ENCODE data around the gene STAT2. TPM values are rescaled to one million over a fixed set of nuclear protein-coding genes. Genes with fewer than 3 reads are reported as not detected.
A peak's percentile ranks its signal among the peaks of the same experiment; 100 is the strongest.
"Not testable (repeated sequence)": the region's sequence is repeated elsewhere in the genome, so short reads cannot be mapped to it uniquely, and the experiment has no call there.

Gene STAT2
- polyA plus RNA-seq, 1 donor from 2014 or later: 87.7 TPM

GRCh38 chr12:56375598-56376434 is 15.9 kb upstream of the STAT2 start:
- Mint-ChIP-seq H3K4me1 (peaks cover 31 to 37% (median 34%) of the 10 kb centered on the region in 3 donors), H3K9me3 (peaks cover 0 to 2% (median 0%) of the 10 kb centered on the region in 3 donors), H3K36me3 (no peaks in the 10 kb centered on the region), H3K4me3 (peak overlapping the region; percentile 46 to 83 (median 64)), H3K27ac (peak overlapping the region; percentile 93 to 95 (median 94)), H3K27me3 (no peaks in the 10 kb centered on the region)

DNA sequence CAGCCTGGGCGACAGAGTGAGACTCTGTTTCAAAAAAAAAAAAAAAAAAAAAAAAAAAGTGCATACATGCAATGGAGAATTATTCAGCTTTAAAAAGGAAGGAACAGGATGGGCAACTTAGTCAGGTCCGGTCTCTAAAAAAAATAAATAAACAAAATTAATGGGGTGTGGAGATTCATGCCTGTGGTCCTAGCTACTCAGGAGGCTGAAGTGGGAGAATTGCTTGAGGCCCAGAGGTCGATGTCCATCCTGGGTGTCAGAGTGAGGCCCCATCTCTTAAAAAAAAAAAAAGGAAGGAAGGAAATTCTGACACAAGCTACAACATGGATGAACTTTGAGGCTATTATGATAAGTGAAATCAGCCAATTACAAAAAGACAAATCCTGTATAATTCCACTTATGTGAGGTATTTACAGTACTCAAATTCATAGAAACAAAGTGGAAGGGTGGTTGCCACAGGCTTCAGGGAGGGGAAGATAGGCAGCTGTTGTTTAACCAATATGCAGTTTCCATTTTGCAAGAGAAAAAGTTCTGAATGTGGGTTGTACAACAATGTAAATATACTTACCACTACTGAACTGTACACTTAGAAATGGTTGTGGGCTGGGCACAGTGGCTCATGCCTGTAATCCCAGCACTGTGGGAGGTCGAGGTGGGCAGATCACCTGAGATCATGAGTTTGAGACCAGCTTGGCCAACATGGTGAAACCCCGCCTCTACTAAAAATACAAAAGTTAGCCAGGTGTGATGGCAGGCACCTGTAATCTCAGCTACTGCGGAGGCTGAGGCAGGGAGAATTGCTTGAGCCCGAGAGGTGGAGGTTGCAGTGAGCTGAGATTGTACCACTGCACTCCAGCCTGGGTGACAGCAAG is 15.1 kb upstream of the STAT2 start:
- H3K4me3 Mint-ChIP-seq: peak overlapping the region in 3 of 4 donors; percentile 46 to 87 (median 83)
- peaks cover 0 to 2% (median 0%) of the 10 kb centered on the region in 3 donors for H3K9me3 Mint-ChIP-seq
- peaks cover 31 to 37% (median 34%) of the 10 kb centered on the region in 3 donors for H3K4me1 Mint-ChIP-seq
- H3K27ac Mint-ChIP-seq: peak overlapping the region; percentile 93 to 95 (median 94)
- H3K36me3 Mint-ChIP-seq: no peaks in the 10 kb centered on the region
- H3K27me3 Mint-ChIP-seq: no peaks in the 10 kb centered on the region

DNA sequence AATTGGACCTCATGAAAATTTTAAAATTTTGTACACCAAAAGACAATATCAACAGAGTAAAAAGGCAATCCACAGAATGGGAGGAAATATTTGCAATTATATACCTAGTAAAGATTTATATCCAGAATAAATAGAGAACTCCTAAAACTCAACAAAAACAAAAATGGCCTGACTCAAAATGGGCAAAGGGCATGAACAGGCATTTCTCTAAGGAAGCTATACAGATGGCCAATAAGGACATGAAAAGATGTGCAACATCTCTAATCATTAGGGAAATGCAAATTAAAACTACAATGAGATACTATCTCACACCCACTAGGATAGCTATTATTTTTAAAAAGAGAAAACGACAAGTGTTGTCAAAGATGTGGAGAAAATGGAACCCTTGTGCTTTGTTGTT is 13.6 kb upstream of the STAT2 start:
- Mint-ChIP-seq H3K27ac (peak overlapping the region in 2 of 3 donors; percentile 39 to 45), H3K4me1 (peaks cover 31 to 37% (median 34%) of the 10 kb centered on the region in 3 donors), H3K4me3 (peak overlapping the region in 1 of 4 donors; percentile 58), H3K36me3 (no peaks in the 10 kb centered on the region), H3K9me3 (peaks cover 0 to 2% (median 0%) of the 10 kb centered on the region in 3 donors), H3K27me3 (no peaks in the 10 kb centered on the region)

DNA sequence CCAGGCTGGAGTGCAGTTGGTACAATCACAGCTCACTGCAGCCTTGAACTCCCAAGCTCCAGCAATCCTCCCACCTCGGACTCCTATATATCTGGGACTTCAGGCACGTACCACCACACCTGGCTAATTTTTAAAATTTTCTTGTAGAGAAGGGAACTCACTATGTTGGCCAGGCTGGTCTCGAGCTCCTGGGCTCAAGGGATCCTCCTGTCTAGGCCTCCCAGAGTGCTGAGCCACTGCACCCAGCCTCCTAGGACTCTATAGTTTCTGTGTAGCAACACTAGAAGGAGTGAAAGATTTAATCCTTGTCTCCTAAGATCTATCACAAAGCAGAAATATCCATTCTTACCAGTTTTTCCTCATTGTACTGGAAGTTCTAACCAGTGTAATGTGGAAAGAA is 7.0 kb upstream of the STAT2 start:
- Mint-ChIP-seq H3K27me3 (no peaks in the 10 kb centered on the region), H3K4me3 (no peak overlapping the region), H3K36me3 (no peaks in the 10 kb centered on the region), H3K9me3 (no peaks in the 10 kb centered on the region), H3K4me1 (no peaks in the 10 kb centered on the region), H3K27ac (peak overlapping the region in 1 of 3 donors; percentile 59)

- peak within 1 kb of the TSS in 1 of 3 donors; percentile 69 for H3K27ac Mint-ChIP-seq
- H3K9me3 Mint-ChIP-seq: no peaks in the 10 kb centered on the region
- peak within 1 kb of the TSS; percentile 42 to 98 (median 69) for H3K4me3 Mint-ChIP-seq
- H3K4me1 Mint-ChIP-seq: peaks cover 4 to 29% (median 18%) of the 10 kb centered on the region in 3 donors
- H3K36me3 Mint-ChIP-seq: no peaks in the 10 kb centered on the region
- H3K27me3 Mint-ChIP-seq: no peaks in the 10 kb centered on the region
These were observed 2.5 kb upstream of the STAT2 start, which contains the start of gene APOF for GRCh38 chr12:56362130-56363059. Gene APOF (minus strand): TSS chr12:56362857. CDS start chr12:56362745, 112 bp downstream.

DNA sequence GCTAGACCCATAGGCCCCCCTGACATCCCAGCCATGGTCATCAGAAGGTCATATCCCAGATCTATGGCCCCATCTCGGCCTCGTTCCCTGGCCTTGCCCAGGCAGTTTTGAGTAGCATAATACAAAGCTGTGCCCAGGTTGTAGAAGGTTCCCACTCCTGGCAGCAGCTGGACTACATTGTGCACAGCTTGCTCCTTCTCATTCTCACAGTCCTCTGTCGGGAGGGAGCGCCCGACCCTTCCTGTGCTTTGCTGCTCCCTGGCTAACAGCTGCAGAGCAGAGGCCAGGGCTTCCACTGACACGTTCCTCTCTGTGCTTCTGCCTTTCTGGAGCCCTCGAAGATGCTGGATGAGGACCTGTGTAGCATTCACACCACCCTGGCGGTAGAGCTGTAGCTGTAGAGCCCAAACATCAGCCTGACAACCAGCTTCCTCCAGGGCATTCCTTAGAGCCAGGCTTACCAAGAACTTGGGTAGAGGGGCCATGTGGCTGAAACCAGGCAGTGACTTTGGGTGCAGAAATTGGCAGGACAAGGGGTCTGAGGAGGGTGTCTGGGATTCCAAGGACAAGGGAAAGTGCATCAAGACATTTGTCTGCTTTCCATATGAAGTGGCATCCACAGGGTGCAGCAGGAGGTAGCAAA is 1.7 kb upstream of the STAT2 start:
- Mint-ChIP-seq H3K27ac (peak overlapping the region in 1 of 3 donors; percentile 78), H3K9me3 (no peaks in the 10 kb centered on the region), H3K4me3 (peak overlapping the region; percentile 91 to 98 (median 95)), H3K4me1 (peaks cover 4 to 29% (median 18%) of the 10 kb centered on the region in 3 donors), H3K36me3 (no peaks in the 10 kb centered on the region), H3K27me3 (no peaks in the 10 kb centered on the region)

DNA sequence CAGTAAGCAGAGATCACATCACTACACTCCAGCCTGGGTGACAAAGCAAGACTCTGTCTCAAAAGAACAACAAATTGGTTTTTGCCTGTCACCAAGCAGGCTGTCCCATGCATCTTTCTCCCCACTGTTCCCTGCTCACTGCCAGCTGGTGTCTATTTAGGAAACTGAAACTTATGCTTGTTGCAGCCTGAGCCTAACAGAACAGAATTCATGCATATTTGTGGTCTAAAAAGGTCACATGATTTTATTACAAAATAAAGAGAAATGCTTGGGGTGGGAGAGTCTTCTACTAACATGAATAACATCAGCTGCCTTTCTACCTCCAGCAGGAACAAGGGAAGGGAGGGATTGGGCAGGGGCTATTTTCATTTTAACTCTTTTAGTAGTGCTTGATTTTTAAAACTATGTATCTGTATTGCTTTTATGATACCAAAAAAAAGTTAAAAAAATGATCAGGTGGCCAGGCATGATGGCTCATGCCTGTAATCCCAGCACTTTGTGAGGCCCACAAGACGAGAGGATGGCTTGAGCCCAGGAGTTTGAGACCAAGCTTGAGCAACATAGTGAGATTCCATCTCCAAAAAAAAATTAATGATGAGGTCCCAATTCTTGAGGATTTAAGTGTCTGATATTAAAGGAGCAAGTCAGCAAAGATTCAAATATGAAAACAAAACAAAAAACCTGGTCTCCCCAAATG is 923 bp downstream of the STAT2 start:
- peak overlapping the region; percentile 91 to 98 (median 95) for H3K4me3 Mint-ChIP-seq
- no peaks in the 10 kb centered on the region for H3K27me3 Mint-ChIP-seq
- peaks cover 4 to 29% (median 18%) of the 10 kb centered on the region in 3 donors for H3K4me1 Mint-ChIP-seq
- H3K27ac Mint-ChIP-seq: peak overlapping the region; percentile 81 to 95 (median 88)
- no peaks in the 10 kb centered on the region for H3K9me3 Mint-ChIP-seq
- peaks cover 3% of the 10 kb centered on the region for H3K36me3 Mint-ChIP-seq

DNA sequence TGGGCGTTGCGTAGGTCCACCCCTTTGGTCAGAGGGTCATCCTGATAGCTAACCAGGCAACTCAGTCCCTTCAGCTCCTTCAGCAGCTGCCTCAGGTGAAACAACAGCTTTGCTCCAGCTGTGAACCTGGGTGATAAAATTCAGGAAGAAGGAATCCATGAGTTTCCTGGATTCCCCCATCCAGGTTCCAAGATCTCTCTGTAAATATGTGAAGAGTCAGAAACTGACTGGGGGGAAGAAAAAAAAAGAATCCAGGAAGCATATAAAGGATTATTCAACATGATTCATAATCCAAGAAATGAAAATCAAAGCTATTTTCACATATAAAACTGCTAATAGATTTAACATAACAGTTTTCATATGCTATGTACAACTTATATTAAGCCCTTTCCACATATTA is 8.6 kb downstream of the STAT2 start:
- peaks cover 6% of the 10 kb centered on the region for H3K36me3 Mint-ChIP-seq
- no peaks in the 10 kb centered on the region for H3K27me3 Mint-ChIP-seq
- H3K9me3 Mint-ChIP-seq: no peaks in the 10 kb centered on the region
- no peaks in the 10 kb centered on the region for H3K4me1 Mint-ChIP-seq
- no peak overlapping the region for H3K27ac Mint-ChIP-seq
- H3K4me3 Mint-ChIP-seq: no peak overlapping the region

DNA sequence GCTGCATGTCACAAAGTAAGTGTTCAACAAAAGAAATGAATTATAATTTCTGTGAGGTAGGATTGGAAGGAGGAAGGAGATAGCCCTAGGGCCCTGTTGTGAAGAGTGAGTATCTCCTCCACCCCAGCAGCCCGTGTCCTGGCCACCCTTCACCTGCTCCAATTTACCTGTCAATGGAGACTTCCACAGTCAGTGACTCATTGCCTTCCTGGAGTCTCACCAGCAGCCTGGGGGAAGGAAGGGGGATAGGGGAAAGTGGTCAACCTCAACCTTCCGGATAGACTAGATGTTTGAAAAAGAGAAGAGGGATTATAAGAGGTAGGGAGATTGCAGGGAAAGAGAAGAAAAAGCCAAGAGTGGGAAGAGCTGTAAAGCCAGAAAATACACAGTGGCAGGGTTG is 9.2 kb downstream of the STAT2 start:
- Mint-ChIP-seq H3K9me3 (no peaks in the 10 kb centered on the region), H3K36me3 (peaks cover 3% of the 10 kb centered on the region), H3K27ac (peak overlapping the region in 1 of 3 donors; percentile 64), H3K4me3 (no peak overlapping the region), H3K4me1 (no peaks in the 10 kb centered on the region), H3K27me3 (no peaks in the 10 kb centered on the region)

GRCh38 chr12:56348776-56349175 is 11.1 kb downstream of the STAT2 start:
- Mint-ChIP-seq H3K4me1 (no peaks in the 10 kb centered on the region), H3K27ac (peak overlapping the region in 1 of 3 donors; percentile 33), H3K4me3 (no peak overlapping the region), H3K9me3 (no peaks in the 10 kb centered on the region), H3K36me3 (peaks cover 3% of the 10 kb centered on the region), H3K27me3 (no peaks in the 10 kb centered on the region)

DNA sequence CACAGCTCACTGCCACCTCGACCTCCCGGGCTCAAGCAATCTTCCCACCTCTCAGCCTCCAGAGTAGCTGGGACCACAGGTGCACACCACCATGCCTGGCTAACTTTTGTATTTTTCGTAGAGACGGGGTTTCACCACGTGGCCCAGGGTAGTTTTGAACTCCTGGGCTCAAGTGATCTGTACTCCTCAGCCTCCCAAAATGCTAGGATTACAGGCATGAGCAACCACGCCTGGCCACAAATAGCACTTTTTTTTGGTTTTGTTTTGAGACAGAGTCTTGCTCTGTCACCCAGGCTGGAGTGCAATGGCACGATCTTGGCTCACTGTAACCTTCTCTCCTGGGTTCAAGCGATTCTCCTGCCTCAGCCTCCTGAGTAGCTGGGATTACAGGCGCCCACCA is 12.7 kb downstream of the STAT2 start:
- not testable (repeated sequence) for H3K27me3 Mint-ChIP-seq, H3K36me3 Mint-ChIP-seq, H3K4me3 Mint-ChIP-seq, H3K9me3 Mint-ChIP-seq, H3K4me1 Mint-ChIP-seq
- H3K27ac Mint-ChIP-seq: peak overlapping the region in 2 of 3 donors; percentile 23

DNA sequence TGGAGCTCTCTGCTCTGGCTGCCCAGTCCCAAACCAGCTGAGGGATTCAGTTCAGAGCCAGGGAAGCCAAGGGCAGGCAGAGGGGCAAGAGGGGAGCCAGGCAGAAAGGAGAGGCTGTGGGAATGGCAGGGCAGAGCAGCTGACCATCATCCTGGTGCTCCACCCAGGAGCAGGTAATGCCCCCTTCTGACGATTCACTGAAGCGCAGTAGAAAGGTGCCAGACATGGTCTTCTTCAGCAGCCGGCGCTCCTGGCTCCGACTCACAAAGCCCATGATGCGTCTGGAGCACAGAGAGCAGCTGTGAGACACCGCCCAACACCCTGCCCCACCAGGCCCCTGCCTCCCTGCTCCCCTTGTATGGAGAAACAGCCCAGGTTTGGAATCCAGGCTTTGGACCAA is 13.2 kb downstream of the STAT2 start:
- H3K27me3 Mint-ChIP-seq: no peaks in the 10 kb centered on the region
- no peaks in the 10 kb centered on the region for H3K9me3 Mint-ChIP-seq
- H3K36me3 Mint-ChIP-seq: peaks cover 3% of the 10 kb centered on the region
- H3K27ac Mint-ChIP-seq: no peak overlapping the region
- peaks cover 0 to 4% (median 0%) of the 10 kb centered on the region in 3 donors for H3K4me1 Mint-ChIP-seq
- H3K4me3 Mint-ChIP-seq: peak overlapping the region in 1 of 4 donors; percentile 17

- peaks cover 13 to 29% (median 17%) of the 10 kb centered on the region in 3 donors for H3K4me1 Mint-ChIP-seq
These were observed 17.6 kb downstream of the STAT2 start for GRCh38 chr12:56342290-56342689.

More at GRCh38 chr12:56342290-56342689, 17.6 kb downstream of the STAT2 start:
- H3K27me3 Mint-ChIP-seq, H3K4me3 Mint-ChIP-seq, H3K36me3 Mint-ChIP-seq, H3K9me3 Mint-ChIP-seq, H3K27ac Mint-ChIP-seq: not testable (repeated sequence)
